G401 (cell line): ENCODE measurements around the gene RADIL. TPM values are rescaled to one million over a fixed set of nuclear protein-coding genes. Genes with fewer than 3 reads are reported as not detected.

Source experiments
- DNase-seq: peaks from one replicate; pipeline ENCODE4 v3.0.0-alpha.2; 2015; ENCODE audit warnings: low spot score
- in situ Hi-C: cut with HindIII; loops from 2 replicates; pipeline ENCODE4 v1.10.0; 2016; ENCODE audit warnings: low sequenced_read_pairs, mixed read lengths
- total RNA-seq: library from RNA; depleted of rRNA; stranded (reverse); fragments of >200 nt; shearing (Covaris generic); gene quantifications from 2 replicates; pipeline ENCODE4 v1.2.3, GENCODE V29; 2014

Gene RADIL
- total RNA-seq, 1 experiment from 2014 or later = 7.3 TPM

DNA sequence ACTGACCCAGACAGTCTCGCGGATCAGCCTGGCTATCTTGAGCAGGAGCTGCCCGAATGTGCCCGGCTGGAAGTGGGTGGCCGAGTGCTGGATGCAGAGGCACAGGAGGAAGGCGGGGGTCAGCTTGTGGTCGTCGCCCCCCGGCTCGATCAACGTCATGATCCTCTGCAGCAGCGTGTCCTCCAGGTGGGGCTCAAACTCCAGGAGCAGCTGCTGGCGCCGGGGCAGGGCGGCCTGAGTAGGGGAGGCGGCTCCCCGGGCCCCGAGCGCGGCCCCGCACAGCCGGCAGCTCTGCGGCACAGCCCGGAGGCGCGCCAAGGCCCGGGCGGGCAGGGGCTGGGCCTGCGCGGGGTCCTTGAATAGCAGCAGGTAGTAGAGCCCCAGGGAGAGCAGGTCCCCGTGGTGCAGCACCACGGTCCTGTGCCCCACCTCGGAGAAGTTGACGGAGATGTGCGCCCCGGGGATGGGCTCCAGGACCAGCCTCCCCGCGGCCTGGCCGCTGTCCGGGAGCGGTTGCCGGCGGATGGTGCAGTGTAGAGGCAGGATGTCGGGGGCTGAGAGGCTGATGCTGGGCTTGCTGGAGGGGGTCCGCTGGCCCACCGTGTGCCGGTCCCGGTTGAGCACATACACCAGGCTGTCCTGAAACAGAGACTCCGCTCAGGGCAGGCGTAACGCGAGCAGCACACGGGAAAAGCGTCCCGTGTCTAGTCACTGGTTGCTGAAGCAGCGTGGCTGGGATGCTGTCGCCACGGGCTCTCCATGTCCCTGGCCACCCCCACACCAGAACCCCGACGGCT lies 48.7 kb downstream of the RADIL start:
- DNase-seq = no peak
- in situ Hi-C loops = no loop called here

DNA sequence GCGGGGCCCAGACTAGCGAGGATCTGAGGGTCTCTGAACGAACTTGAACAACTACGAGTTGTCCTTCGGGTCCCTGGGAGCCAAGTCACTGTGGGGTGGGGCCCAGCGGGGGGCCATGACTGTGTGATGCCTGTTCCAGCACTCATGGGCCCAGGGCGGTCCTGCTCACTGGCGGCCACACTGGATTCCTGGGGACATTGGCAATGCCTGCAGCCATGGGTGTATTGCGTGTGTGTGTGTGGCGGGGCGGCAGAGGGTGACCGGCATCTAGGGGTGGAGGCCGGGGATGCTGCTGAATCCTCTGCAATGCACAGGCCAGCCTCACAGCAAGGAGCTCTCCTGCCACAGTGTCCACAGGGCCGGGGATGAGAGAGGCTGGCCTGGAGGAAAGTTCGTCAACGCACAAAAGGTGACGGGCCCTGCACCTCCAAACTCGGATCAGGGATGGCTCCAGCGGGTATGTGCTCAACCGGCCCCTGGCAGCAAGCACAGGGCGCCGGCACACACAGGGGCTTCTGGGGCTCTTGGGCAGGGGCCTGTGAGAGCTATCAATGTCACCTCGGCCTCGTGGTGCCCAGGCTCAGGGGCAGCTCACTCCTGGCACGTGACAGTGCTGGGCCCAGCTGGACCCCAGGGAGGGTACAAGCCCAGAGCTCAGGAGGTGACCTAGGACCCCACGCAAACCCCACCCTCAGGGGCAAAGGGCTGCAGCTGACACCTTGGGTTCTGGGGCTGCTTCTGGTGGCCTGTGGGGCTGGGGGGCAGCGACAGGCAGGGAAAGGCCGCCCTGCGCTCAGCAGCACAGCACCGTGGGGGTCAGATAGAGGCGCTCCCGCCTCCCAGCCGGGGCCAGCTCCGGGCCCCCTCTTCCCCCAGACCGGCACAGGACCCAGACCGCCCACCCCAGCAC lies 49.6 kb downstream of the RADIL start:
- DNase-seq = no peak
- in situ Hi-C loops = no loop called here

DNA sequence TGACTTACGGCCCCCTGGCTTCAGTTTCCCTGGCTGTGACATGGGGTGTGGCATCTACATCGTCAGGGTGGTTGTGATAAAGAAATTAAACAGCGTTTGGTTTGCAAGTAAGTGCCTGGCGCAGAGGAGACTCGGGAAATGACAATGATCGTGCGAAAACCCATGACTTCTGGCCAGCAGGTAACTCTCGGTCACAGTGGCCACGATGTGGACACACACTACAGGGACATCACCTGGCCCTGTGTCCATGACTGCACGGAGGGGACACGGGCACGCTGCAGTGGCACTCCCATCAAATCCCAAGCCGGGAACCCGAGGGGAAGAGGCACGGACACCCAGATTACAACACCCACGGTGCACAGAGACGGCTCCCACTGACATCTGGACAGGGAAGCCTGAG lies 50.3 kb downstream of the RADIL start:
- DNase-seq = no peak
- in situ Hi-C loops = no loop called here

DNA sequence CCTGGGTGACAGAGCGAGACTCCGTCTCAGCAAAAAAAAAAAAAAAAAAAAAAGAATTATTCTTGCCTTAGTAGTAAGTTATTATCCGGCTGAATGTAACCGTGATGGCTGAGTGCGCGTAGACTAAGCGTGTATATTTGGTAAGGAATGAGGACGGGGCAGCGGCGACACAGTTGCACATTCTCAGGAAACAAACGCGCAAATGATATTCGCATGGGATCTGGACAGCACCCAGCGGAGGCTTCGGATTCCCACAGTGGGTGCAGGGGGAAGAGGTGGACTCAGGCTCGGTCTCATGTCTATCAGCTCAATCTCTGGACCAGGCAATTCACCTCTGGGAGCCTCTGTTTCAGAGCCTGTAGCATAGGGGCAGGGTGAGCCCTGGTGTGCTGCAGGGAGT lies 50.8 kb downstream of the RADIL start:
- in situ Hi-C loops = no loop called here
- DNase-seq = no peak

DNA sequence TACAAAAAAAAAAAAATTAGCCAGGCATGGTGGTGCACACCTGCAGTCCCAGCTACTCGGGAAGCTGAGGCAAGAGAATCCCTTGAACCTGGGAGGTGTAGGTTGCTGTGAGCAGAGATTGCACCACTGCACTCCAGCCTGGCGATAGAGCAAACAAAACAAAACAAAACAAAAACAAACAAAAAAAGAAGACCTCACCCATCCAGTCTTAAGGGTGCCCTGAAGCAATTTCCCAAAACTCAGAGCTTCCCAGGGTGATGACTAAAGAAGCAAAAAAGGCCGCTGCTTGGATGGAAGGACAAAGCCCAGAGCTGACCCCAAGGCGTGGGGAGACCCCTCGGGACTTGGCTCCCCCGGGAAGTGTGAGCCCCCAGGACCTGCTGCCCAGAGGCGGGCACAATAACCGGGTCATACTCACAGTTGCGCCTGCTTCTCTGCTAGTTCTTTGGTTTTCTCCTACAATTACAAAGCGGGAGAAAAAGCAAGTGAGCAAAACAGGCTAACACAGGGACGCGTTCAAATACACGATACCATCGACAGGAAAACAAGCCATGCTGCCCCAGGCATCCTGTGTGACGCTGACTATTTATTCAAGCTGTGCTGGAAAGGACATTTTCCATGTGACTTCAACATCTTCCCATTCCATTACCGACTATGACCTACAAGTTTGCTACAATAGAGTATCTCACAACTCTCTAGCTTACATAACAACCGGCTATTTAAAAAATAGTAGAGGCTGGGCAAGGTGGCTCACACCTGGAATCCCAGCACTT lies 51.6 kb downstream of the RADIL start:
- in situ Hi-C loops = no loop called here
- DNase-seq = no peak

DNA sequence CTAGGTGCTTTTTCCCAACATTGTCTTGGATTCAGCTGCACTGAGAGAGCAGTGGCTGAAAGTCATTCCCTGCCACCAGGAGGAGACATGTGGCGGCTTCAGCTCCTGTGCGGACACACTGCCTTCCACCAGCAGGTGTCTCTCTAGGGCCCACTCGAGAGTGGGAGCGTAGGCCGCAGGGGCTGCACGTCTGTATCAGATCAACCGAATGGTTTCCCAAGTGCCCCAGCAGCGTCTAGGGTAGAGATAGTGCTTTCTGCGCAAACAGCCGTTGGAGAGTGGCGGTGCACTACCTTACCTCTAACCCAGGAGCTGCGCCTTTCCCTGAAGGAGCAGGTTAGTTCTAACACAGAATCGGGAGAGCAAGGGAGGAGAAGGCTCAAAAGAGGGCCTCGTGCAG lies 53.3 kb downstream of the RADIL start:
- peak; percentile 69 for DNase-seq
- in situ Hi-C loops = no loop called here

DNA sequence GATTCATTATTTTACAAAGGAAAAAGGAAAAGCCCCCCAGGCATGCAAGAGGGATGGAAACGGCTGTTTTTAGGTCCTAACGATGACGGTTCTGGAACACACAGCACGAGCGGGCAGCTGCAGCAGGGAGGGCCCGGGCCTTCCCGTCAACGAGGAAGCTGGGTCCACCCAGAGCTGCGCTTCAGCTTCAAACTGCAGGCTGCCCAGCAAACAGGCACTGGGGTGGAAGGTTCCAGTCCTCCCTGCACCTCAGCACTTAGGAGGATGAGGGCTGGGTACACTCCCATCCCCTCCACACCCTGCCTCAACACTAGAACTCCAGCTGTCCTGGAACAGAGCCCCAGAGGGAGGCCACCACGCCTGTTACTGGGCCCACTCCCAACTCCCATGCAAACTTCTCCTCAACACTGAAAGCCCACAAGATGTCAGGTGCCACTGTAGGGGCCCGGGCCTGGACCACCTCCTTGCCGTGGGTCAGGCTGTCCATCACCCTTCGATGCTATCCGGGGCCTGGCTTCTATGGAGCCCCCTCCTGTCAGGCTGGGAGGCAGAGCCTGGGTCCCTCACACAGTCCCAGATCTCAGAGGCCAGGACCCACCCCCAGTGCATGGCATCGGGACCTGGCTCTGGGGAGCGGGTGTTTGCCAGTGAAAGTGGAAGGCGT lies 54.7 kb downstream of the RADIL start:
- in situ Hi-C loops = no loop called here
- DNase-seq = no peak

DNA sequence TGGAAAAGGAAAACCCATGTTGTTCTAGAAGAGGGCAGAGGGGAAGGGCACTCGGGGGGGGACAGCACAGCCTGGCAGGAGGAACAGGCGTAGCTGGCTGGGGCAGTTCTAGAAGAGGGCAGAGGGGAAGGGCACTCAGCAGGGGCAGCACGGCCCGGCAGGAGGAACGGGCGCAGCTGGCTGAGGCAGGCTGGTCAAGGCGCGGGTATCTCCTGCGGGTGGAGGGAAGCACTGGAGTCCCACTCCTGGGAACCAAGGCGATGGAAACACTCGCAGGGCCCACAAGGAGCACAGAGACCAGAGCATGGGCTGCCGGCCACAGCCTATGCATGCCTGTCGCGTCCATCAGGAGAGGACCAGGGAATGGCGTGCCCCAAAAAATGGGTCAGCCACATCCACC lies 58.4 kb downstream of the RADIL start:
- in situ Hi-C loops = no loop called here
- DNase-seq = no peak

DNA sequence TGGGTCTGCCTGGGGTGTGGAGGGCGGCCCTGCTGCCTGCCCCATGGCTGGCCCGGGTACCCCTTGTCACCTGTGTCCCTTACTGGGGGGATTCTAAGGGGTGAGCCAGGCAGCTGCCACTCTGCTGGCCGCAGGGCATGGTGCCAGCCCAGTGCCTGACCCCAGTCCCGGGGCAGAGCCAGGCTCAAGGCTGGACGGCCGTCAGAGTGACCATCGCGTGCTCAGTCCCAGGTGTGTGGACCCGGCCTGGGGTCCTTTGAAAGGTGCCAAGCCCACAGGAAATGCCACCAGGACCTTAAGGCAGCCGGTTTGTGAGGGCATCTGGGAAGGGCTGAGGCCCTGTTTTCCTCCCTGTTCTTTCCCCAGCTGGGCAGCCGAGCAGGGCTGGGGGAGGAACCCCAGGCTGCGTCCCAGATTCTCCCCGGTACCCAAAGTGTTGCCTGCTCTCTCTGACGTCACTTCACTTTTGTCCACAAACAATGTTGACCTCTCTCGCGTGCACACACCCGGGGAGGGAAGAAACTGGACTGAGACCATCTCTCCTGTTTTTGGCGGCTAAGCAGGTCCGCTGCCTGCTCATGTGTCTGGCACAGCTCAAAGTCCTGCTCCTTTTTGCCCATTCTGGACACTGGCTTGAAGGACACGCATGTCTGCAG lies 59.3 kb downstream of the RADIL start:
- in situ Hi-C loops = no loop called here
- no peak for DNase-seq

DNA sequence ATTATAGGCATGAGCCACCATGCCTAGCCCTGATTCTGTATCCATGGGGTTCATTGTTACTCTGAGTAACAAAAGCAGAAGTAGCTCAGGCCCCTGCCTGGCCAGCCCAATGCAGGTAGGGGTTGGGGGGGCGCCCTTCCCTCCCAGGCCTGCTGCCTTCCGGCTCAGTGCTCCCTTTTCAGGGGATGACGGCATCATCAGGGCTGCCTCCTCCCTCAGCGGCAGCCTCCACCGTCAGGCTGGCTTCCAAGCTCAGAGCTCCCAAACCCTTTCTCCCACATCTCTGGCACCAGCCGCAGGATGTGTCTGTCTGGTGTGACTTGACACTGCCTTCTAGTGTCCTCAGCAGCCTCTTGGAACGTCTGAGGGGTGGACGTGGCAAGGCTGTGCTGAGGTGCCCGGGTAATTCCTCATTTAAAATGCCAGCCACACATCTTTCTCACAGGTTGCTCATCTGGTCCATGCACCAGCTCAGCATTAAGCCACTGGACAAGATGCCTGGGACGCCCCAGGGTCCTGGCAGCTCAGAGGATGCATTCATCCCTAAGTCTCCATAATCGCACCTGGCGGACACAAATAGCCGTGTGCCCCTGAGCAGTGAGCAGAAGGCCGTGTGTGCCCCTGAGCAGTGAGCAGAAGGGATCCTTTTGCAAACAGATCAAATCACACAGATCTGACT lies 59.9 kb downstream of the RADIL start:
- in situ Hi-C loops = no loop called here
- DNase-seq = peak; percentile 83

DNA sequence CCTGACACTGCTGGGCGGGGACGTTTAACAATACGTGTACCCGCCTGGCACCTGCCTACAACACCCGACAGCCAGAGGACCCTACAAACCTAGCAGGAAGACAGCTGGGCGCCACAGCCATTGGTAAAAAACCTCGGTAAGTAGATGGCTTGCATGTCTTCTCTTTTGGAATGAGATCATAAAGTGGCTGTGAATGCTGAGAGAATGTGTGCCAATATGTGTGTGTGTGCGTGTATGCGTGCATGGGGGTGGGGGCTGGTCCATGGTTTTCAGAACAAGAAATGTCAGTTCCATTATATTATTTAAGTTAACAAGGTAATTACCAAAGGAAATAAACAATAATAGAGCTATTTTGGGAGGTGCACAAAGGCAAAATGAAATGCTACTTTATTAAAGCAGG lies 60.8 kb downstream of the RADIL start:
- DNase-seq = no peak
- in situ Hi-C loops = no loop called here

DNA sequence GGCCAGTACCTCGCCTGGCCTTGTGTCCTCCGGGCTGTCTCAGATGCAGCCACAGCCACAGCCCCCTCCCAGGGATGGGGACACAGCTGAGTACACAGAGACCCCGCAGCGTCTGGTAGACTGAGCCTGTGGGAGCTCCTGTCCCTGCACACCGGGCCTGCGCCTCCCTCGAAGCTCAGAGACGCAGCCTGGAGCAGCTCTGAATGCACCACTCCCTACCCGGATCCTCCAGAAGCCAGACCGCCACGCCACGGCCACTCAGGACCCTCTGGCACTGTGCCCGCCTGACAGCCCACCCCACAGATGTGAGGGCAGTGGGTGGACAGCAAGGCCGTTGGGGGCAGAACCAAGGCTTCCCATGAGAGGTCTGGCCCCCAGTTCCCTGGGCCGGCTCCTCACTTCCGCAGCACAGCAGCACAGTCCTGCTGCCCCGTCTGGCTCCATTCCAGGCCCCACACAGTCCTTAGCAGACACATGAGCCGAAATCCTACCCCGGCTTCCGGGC lies 62.5 kb downstream of the RADIL start:
- in situ Hi-C loops = no loop called here
- DNase-seq = no peak

DNA sequence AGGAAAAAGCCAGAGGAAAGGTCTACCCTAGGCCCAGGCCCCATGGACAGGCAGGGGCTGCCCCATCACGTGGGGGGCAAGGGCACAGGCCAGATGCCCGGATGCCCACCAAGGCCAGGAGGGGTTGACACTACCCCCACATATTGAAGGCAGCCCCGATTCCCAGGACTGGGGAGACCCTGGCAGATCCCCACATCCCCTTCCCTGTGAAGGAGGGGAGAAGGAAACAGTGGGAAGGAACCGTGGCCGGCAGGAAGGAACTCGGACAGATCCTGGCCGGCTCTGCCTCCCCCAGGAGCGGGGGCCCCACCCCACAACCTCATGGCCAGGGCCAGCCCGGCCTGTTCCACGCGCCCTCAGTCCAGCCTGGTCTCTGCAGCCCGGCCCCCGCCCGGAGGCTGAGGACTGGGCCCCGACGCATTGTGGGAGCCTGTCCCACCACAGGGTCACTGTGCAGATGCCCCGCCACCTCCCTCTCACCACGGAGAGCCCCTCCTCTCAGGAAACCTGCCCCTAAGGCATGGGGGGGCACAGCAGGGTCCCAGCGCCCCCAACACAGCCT lies 63.0 kb downstream of the RADIL start:
- no peak for DNase-seq
- in situ Hi-C loops = no loop called here

DNA sequence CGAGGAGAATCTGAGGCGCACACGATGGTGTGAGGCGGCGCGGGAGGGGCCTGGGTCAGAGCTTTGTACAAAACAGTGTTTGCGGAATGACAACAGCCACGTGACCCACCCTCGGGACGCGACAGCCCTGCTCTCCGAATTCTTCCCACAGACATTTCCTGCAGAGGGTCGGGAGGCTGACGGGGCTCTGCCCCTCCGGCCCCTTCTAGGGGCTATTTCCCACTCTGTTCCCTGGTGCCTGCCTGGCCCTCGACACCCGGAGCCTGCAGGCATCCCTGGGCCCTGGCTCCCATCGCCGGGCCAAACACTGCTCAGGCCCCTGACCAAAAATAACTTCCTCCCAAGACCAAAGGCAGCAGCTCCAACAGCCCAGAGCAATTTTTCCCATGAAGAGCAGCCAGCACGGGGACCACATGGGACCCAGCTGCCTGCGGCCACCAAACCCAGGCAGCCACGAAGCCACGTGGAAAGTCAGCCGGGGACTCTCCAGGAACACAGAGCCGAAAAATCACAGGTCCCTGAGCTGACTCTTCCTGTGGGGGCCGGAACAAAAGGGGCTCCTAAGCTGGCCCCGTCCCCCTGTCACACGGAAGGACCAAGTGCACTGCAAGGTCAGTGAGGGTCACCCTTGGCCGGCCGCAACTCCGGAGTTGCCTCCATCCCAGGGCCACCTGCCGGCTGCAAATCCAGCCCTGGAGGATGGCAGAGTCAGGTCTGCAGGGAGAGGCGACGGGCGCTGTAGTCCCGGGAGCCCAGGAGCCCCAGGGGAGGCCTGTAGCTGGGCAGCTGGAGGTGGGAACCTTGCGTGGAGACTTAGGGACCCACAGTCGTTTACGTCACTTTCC lies 63.7 kb downstream of the RADIL start:
- DNase-seq = no peak
- in situ Hi-C loops = no loop called here

DNA sequence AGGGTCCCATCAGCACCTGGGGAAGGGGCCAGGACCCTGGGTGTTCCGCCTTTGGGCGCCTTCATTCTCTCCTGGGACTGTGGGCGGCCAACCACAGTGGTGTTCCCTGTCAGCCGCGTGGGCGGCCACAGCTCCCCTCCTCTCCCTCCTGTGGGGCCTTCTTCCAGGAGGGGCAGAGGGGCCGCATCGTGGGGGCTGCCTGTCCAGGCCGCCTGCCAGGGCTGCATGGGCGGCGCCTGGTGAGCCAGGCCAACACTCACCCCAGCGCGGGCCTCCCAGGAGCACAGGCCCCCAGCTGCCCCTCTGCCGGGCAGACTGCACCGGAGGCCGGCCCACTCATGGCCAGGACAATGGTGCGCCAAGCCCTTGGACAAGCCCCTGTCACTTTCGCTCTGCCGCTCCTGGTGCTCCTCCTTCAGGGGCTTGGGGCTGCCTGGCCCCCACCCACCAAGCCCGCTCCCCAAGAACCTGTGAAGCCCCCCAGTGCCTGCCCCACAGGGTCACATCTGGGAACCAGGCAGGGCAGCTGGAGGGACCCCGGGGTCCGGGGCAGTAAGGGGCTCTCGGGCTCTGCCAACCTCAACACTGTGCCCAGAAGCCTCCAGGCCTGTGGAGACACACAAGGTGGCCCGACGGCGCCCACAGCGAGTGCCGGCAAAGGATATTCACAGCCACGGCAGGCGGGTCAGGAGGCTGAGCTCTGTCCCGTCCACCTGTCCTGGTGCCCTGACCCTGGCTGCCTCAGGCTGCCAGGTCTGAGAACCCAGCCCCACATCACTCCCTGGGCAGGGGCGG lies 65.3 kb downstream of the RADIL start:
- no peak for DNase-seq

DNA sequence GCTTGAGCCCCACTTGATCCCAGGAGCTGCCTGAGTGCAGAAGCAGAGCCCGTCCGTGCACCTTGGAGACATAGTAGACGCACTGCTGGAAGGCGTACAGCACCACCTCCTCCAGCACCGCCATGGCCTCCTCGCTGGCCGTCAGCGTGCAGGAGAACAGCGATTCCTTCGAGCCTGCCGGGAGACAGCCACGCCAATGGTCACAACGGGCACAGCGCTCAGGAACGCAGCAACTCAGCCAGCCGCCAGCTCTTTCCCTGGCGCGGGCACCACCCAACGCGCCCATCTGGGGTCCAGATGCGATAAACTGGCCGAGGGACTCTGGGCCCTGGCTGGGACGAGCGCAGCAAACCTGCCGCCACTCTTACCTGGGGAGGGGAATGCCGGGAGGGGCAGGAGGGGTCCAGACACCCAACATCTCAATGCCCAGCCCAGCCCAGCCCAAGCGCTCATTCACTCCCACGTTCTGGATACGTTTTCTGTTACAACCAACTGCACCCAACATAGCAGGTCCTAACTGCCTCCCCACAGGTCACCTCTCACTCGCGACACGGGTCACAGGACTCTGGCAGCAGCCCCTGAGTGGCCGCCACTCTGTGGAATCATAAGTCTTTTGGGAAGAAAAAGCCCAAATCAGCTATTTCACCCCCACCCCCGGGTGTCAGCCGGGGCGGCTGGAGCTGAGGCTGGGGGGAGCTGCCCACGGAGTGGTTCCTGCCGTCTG lies 66.2 kb downstream of the RADIL start:
- no peak for DNase-seq
- in situ Hi-C loops = no loop called here

More for the DNA sequence above, 65.3 kb downstream of the RADIL start:
- in situ Hi-C loops = no loop called here
